Activated naive CD4-positive, alpha-beta T cell treated with anti-CD3 and anti-CD28 coated beads, Interleukin-2, amount 50 U/mL, for 72 hours (primary cell): ENCODE data around the gene RBM15. TPM values are rescaled to one million over a fixed set of nuclear protein-coding genes. Genes with fewer than 3 reads are reported as not detected.

ENCODE experiments used
- ATAC-seq, 2 donors: fragments of 150-1000 bp; cut with Tn5 transposase; 2 replicates each; pipeline ENCODE4 v1.10.0; 2021; ENCODE audit warnings: mild to moderate bottlenecking in 2 of 2, moderate library complexity in 2 of 2
- DNase-seq, 2 donors: peaks; one replicate each; pipeline ENCODE4 v3.0.0; 2021 to 2022; ENCODE audit warnings: low spot score in 2 of 2
- H3K27ac Mint-ChIP-seq, 2 donors: one replicate each; pipeline ENCODE4 v1.8.0; 2022; ENCODE audit warnings: mild to moderate bottlenecking in 2 of 2, mixed read lengths in 2 of 2
- H3K36me3 Mint-ChIP-seq, 2 donors: one replicate each; pipeline ENCODE4 v1.8.0; 2022; ENCODE audit warnings: mixed read lengths in 2 of 2
- H3K9me3 Mint-ChIP-seq, 2 donors: one replicate each; pipeline ENCODE4 v1.8.0; 2022; ENCODE audit warnings: mixed read lengths in 2 of 2
- total RNA-seq, 2 donors: library from RNA; stranded (reverse); gene quantifications; one replicate each; pipeline ENCODE4 v1.2.3, GENCODE V29; 2022

The RBM15 gene
- total RNA-seq: 100 to 1,000 TPM in 1 of 2 donors, 10 to 100 TPM in 1; 71.0 to 173 TPM

DNA sequence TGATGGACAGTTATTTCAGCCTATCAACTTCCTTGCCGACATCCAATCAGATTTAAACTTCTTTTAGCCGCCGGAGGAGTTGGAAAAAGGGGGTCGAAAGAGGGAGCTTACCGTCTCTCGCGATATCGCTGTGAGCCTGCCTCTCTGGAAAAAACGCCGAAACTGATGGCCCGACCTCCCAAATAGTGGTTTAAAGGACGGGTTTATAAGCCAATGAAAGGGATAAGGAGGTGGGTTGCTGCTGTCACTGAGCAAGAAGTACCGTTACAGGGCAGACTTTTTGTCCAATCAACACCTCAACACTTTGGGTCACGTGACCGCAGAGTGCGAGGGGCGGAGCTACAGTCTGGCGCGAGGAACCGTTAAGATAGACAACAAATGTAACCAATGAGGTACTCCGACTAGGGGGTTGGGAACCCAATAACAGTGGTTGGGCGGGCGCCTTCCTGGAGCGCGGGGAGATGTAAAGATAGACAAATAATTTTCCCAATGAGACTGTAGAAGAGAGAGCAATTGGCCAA lies at the start of gene RBM15:
Gene RBM15 (plus strand): TSS at position 492 of the 521 bp plus-strand sequence. CDS start 29 bp downstream, at position 521.
- peak; percentile 93 to 98 for DNase-seq

GRCh38 chr1:110291241-110292030 lies 47.7 kb upstream of the RBM15 start:
- H3K27ac Mint-ChIP-seq: peak overlapping the region in 1 of 2 donors; percentile 29
- DNase-seq: no peak
- no peaks in the 10 kb centered on the region for H3K9me3 Mint-ChIP-seq
- H3K36me3 Mint-ChIP-seq: no peaks in the 10 kb centered on the region
- no peak for ATAC-seq

More for the DNA sequence above, at the start of gene RBM15:
- Mint-ChIP-seq H3K9me3 (no peaks in the 10 kb centered on the region), H3K36me3 (peaks cover 36 to 41% of the 10 kb centered on the region in 2 donors), H3K27ac (peak within 1 kb of the TSS in 1 of 2 donors; percentile 98)
- peak; percentile 78 to 82 for ATAC-seq

DNA sequence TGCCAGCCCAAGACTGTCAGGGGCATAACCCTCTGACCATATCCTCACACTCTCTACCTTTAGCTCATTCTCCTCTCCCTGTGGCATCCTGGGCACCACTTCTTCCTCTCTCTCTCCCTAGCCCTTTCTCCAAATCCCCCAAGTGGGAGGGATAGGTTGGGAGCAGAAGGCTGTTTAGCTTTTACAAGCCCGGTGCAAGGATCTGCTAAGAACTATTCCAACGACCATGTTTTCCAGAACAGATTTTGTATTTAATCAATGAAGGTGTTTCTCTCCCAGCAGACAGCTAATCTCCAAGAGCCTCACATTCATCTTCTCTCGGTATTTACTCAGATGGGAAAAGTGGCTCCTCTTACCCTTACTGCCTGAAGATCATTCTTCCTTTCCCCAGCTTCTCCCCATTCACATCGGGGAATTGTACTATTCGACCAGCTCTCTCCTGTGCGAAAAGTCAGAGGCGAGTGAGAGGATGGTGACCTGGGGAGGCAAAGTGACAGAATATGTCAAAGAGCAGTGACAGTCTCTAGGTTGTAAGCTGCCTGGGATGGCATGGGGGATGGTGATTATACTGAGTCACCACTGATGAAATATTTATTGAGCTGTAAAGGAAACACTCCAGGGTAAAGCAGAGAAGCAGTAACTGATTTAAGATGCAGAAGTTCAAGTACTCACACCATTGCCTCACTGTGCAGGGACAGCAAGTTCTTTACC lies 47.0 kb upstream of the RBM15 start:
- Mint-ChIP-seq H3K9me3 (no peaks in the 10 kb centered on the region), H3K36me3 (no peaks in the 10 kb centered on the region), H3K27ac (peak overlapping the region in 1 of 2 donors; percentile 29)
- no peak for DNase-seq
- ATAC-seq: no peak

- H3K27ac Mint-ChIP-seq: no peak overlapping the region
- no peak for DNase-seq
These were observed 45.5 kb upstream of the RBM15 start for GRCh38 chr1:110293601-110294104.

GRCh38 chr1:110294308-110294707 lies 44.9 kb upstream of the RBM15 start:
- H3K36me3 Mint-ChIP-seq: no peaks in the 10 kb centered on the region
- DNase-seq (no peak), ATAC-seq (no peak)
- no peak overlapping the region for H3K27ac Mint-ChIP-seq
- no peaks in the 10 kb centered on the region for H3K9me3 Mint-ChIP-seq

More at GRCh38 chr1:110293601-110294104, 45.5 kb upstream of the RBM15 start:
- H3K9me3 Mint-ChIP-seq: no peaks in the 10 kb centered on the region
- H3K36me3 Mint-ChIP-seq: no peaks in the 10 kb centered on the region
- ATAC-seq: no peak

- Mint-ChIP-seq H3K36me3 (no peaks in the 10 kb centered on the region), H3K27ac (peak overlapping the region in 1 of 2 donors; percentile 12), H3K9me3 (no peaks in the 10 kb centered on the region)
- DNase-seq (no peak), ATAC-seq (no peak)
These were observed 40.2 kb upstream of the RBM15 start for GRCh38 chr1:110298991-110299390.

GRCh38 chr1:110300412-110301085 lies 38.6 kb upstream of the RBM15 start:
- Mint-ChIP-seq H3K27ac (no peak overlapping the region), H3K9me3 (no peaks in the 10 kb centered on the region), H3K36me3 (no peaks in the 10 kb centered on the region)
- no peak for ATAC-seq
- DNase-seq: no peak

DNA sequence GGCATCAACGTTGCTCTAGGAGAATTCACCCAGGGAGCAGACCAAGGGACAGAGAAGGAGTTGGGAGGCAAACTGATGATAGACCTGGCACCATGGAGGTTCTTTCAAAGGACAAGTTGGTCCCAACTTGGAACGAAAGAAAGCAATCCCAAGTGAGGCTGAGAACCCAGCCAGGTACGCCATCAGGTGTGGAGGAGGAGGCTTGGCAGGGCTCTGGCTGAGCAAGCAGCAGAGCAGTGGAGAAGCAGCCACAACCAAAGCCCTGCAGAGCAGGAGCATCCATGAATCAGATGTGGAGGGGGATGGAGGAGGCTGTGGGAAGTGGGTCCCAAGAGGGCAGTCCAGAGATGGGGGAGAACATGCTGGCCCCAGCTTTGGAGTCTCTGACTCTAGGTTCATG lies 36.3 kb upstream of the RBM15 start:
- Mint-ChIP-seq H3K36me3 (no peaks in the 10 kb centered on the region), H3K27ac (no peak overlapping the region), H3K9me3 (no peaks in the 10 kb centered on the region)
- DNase-seq (no peak), ATAC-seq (no peak)

DNA sequence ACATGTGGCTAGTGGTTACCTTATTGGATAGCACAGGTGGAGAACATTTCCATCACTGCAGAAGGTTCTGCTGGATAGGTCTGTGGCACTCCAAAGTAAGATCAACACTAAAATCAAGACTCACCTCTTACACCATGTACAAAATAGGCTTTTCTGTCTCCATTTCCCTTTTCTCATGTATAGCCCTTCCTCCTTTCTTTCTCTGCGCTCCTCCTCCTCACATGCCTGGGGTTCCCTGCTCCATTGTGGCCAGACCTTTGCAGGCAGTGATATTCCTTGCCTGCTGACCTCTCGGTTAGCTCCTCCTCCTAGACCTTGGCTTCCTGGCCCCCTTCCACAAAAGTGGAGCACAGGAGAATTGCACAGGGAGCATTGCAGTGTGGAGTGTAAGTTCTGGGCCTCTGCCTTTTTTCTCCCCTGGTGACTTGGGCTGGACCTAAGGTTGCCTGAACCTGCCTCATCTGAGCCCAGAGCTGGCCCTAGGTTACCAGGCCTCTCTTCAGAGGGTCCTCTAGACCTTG lies 33.2 kb upstream of the RBM15 start:
- Mint-ChIP-seq H3K9me3 (no peaks in the 10 kb centered on the region), H3K36me3 (no peaks in the 10 kb centered on the region), H3K27ac (no peak overlapping the region)
- ATAC-seq (no peak), DNase-seq (no peak)

DNA sequence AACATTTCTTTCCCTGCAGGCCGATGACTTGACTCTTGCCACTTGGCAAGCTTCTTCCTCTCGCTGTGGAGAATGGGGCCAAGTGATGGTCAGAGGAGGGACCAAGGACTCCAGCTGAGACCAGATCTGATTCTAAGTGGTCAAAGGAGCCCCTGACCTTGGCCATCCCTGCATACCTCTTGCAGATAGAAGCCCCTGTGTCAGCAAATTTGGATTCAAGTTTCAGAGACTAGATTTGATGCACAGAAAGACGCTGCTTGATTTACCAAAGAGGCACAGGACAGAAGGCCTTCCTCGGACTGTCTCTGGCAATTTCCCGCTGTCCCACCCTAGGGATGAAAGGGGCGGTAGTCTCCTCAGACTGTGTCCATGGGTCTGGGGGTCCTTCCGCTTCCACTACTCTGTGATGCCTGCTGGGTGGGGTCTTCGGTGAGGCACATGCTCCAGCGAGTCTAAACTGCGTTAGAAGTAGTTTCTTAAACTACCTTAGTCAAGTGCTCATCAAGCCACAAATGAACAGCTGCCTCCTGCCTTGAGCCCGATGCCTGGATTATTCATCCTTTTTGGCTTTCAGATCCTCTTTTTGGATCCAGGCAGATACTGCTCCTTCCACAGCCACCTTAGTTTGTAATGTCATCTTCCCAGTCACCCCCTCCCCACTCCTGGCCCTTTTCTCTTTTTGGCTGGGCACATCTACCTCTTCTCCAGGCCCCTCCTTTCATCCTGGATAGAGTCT lies 31.8 kb upstream of the RBM15 start:
- no peak for DNase-seq
- Mint-ChIP-seq H3K27ac (no peak overlapping the region), H3K9me3 (no peaks in the 10 kb centered on the region), H3K36me3 (no peaks in the 10 kb centered on the region)
- ATAC-seq: no peak

GRCh38 chr1:110308247-110308646 lies 30.9 kb upstream of the RBM15 start:
- no peaks in the 10 kb centered on the region for H3K9me3 Mint-ChIP-seq
- H3K36me3 Mint-ChIP-seq: no peaks in the 10 kb centered on the region
- ATAC-seq (no peak), DNase-seq (no peak)
- peak overlapping the region in 1 of 2 donors; percentile 6 for H3K27ac Mint-ChIP-seq

DNA sequence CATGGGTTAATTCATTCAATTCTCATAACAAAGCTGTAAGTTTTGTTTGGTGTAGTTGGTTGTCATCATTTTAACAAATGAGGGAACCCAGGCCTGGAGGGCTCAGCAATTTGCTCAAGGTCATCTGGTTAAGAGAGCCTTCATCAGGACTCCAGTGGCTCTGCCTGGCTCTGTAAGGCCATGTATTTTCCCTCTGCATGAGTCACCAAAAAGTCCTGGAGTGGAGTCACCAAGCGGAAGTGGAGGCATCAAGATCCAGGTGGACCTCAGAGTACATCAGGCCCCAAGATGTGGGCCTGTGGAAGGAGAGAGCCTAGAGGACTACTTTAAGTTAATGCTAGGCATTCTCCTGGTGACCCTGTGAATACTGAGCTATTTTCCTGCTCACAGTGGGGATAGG lies 30.0 kb upstream of the RBM15 start:
- ATAC-seq (no peak), DNase-seq (no peak)
- Mint-ChIP-seq H3K27ac (no peak overlapping the region), H3K9me3 (no peaks in the 10 kb centered on the region), H3K36me3 (no peaks in the 10 kb centered on the region)

DNA sequence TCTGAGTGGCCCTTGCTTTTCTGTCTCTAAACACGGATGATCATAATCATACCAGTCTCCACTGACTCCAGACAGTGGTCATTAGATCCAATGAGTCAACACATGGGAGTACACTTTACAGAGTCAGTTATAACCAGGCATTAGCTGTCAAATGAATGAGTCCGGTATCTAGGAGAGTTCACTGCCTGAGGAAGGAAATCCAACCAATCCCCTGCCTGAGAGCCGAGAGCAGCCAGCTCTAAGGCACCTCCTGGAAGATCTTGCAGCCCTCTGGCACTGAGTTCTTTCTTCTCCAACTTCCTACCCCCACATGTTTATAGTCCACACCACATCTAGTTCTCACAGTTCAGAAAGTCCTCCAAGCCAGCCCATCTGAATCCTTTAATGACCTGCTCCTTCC lies 29.4 kb upstream of the RBM15 start:
- H3K36me3 Mint-ChIP-seq: no peaks in the 10 kb centered on the region
- DNase-seq (no peak), ATAC-seq (no peak)
- no peak overlapping the region for H3K27ac Mint-ChIP-seq
- H3K9me3 Mint-ChIP-seq: no peaks in the 10 kb centered on the region

DNA sequence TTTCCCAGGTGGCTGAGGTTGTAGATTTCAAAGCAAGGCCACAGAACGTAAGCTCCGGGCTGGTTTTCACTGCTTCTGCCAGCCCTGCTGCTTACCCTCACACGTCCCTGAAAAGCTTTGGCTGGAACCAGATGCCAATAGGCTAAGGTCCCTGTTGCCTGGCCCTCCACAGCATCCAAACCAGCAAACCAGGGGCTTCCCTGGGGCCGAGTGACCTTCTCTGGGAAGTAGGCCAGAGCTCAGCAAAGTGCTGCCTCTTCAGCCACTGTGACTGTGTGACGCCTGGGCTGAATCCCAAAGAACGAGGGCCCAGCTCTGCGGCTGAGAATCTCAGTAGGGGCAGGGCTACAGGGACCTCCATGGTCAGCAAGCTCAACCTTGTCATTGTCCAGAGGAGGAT lies 28.9 kb upstream of the RBM15 start:
- Mint-ChIP-seq H3K9me3 (no peaks in the 10 kb centered on the region), H3K36me3 (no peaks in the 10 kb centered on the region), H3K27ac (no peak overlapping the region)
- ATAC-seq (no peak), DNase-seq (no peak)

GRCh38 chr1:110312188-110313121 lies 26.7 kb upstream of the RBM15 start:
- H3K9me3 Mint-ChIP-seq: no peaks in the 10 kb centered on the region
- ATAC-seq: peak; percentile 97 to 98
- peak; percentile 63 to 73 for DNase-seq
- no peak overlapping the region for H3K27ac Mint-ChIP-seq
- no peaks in the 10 kb centered on the region for H3K36me3 Mint-ChIP-seq
